HG03097 (cell line): ENCODE results near the gene COMMD6.
"Not testable (repeated sequence)": the region's sequence is repeated elsewhere in the genome, so short reads cannot be mapped to it uniquely, and the experiment has no call there.

Experiments
- ATAC-seq: cut with Tn5 transposase; IDR thresholded peaks from one replicate; pipeline ENCODE4 v1.9.1; 2021; ENCODE audit not compliant: unreplicated experiment, low FRiP score

COMMD6 gene

GRCh38 chr13:75537401-75538365 lies at the start of gene COMMD6:
COMMD6 (minus strand) TSS chr13:75537841; CDS start chr13:75537805, 36 bp downstream.
- peak; percentile 97 for ATAC-seq

GRCh38 chr13:75585153-75585552 lies 47.5 kb upstream of the COMMD6 start:
- ATAC-seq: no peak

- ATAC-seq: no peak
Measured at GRCh38 chr13:75583091-75583490, 45.5 kb upstream of the COMMD6 start.

- no peak for ATAC-seq
Measured at GRCh38 chr13:75581874-75582640, 44.4 kb upstream of the COMMD6 start.

DNA sequence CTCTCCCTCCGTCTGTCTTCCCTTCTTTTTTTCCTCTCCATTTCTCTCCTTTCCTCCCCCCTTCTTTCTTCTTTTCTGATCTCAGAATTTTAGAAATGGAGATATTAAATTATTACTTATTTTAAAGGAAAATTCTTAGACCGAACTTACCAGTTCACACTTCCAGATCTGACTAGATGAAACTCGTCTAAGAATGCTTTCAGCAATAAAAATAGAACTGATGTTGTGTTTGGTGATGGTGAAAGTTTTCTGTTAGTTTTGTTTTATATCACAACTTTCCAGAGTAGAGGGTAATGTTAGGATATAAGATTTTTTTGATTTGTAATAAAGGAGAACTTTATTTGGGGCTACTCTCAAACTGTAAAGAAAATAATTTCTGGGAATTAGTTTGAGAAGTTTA lies 41.9 kb upstream of the COMMD6 start:
- no peak for ATAC-seq

DNA sequence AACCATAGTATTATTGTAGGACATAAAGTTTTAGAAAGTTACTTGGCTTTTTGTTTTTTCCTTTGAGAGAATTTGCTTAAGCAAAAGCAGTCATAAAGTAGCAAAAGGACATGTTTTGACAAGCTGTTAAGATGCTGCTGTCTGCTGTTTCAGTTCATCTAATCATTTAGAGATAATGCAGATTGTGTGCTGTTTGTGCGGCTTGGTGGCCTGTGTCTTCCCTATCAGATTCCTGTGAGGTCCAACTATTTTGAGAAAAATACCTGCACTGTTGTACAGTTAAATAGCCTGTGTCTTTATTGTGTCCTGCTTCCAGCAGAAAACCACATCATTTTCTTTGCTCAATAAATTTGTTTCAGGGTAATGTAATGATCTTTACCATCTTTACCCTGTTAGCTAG lies 31.9 kb upstream of the COMMD6 start:
- ATAC-seq: no peak

DNA sequence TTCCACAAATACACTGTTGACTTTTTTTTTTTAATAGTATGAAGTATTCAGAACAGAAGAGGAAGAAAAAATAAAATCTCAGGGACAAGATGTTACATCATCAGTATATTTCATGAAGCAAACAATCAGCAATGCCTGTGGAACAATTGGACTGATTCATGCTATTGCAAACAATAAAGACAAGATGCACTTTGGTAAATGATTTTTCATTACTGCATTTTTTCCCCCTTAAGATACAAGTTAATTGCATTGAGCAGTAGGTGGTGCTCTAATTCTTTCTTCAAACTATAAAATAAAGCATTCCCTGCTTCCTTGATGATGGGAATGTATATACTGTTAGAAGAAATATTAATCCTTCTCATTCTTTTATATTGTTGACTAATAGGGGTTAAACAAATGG lies 29.0 kb upstream of the COMMD6 start:
- ATAC-seq: no peak

DNA sequence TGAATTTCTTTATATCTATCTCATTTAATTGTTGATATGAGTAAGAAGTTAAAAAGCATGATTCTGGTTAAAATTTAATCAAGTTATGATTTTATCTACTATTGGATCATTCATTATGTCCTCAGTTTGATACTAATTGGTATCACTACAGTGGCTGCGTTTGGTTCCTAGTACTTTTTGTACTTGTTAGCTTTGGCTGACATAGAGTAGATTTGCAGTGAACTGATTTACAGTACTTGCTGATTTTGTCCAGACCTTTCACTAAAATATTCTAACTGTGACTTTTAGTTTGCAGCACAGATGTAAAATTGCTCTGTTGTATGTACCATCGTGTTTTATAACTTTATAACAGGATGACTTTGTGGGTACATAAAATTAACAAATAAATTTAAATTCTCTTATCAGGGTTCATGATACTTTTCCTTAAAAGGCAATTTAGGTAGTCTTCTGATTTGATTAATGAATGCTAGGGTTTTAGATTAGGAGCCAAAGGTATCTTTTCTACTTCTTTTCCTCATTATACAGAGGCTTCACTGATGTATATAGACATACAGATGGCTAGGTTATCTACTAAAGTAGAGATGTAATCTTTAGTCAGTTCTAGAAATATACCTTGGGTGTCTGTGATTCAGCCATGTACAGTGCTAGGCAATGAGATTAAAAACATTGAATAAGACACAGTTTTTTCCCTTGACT lies 20.7 kb upstream of the COMMD6 start:
- ATAC-seq: no peak

GRCh38 chr13:75556961-75557360 lies 19.3 kb upstream of the COMMD6 start:
- ATAC-seq: no peak

GRCh38 chr13:75555836-75556235 lies 18.2 kb upstream of the COMMD6 start:
- ATAC-seq: no peak

DNA sequence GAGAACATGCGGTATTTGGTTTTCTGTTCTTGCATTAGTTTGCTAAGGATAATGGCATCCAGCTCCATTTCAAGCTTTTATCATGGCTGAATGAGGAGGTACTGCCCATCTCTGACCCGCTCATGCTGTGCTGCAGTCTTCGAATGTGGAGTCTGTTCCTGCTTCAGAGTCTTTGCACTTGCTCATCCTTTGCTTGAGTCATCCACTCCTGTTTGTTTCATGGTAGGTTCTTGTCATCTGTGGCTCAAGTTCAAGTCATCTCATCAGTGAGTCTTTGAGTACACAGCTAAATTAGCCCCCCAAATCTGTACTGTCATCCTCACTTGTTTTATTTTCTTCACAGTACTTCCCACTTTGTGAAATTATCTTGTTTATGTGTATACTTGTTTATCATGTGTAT lies 17.3 kb upstream of the COMMD6 start:
- no peak for ATAC-seq

DNA sequence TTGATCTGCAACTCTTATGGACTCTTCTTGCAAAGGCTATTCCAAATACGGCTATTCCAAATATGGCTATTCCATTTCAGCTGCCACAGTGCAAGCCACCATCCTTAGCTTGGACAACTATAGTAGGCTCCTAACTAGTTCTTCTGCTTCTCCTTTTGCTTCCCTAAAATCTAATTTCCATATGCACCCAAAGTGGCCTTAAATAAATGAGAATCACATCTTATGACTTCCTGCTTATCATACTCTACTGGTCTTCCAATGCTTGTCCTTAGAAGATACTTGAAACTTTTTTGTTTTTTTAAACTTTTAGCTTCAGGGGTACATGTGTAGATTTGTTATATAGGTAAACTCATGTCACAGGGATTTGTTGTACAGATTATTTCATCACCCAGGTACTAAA lies 16.8 kb upstream of the COMMD6 start:
- no peak for ATAC-seq

GRCh38 chr13:75550159-75550567 lies 12.5 kb upstream of the COMMD6 start:
- ATAC-seq: peak; percentile 1

DNA sequence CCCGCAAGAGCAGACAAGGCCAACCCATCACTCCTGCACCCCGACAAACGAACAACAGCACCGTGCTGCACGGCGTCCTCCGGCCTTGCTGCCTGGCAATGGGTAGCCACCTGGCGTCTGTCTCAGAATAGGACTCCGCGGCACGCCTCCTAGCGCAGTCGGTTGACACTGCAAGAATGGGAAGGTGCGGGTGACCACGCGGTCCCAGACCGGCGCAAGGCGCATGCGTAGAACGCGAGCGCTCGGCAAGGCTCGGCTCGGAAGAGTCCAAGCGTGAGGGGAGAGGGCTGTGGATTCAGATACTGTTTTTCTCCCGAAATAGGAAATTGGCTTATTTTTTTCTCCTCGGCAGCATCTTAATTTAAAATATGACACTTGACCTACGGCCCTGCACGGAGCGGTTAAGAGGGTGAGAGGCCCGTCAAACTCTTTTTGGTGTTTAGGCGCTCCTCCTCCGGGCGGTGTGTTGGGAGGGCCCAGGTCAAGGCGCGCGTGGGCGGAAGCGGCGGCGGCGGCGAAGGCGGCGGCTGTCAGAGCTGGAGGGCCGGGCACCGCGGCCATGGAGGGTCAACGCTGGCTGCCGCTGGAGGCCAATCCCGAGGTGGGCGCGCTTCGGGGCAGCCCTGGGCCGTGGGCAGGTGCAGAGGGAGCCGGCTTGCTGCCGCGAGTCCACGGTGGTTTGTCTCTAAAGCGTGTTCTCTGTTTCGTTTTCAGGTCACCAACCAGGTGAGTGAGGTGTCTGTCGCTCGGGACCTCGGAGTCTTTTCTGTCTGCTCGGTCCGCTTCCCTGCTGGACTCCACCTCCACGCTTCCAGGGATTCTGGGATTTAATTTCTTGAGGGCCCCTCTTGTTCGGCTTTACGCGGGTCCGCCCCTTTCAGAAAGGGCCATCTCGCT lies 11.9 kb upstream of the COMMD6 start, which contains the start of gene UCHL3:
Gene UCHL3, plus strand, starts transcription at position 530 of the 897 bp plus-strand sequence. Its CDS starts 30 bp downstream, at position 560.
- ATAC-seq: peak; percentile 94

DNA sequence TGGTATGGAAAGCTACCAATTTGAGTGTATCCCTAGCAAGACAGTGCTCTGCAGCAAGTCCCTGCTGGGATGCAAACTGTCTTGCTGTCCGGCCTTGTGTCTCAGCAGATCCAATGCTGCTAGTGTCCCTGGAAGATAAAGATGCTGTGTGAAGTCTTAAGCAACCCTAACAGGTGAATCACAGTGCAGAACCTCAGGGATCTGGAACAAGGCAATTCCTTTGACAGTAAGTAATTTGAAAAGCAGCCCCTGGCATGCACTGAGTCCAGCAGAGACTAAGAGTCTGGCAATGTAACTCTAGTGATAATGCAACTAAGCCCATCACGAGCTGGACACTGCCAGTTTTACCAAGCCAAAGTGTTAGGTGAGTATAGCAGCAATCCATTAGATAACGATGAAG lies 10.3 kb upstream of the COMMD6 start:
- no peak for ATAC-seq

DNA sequence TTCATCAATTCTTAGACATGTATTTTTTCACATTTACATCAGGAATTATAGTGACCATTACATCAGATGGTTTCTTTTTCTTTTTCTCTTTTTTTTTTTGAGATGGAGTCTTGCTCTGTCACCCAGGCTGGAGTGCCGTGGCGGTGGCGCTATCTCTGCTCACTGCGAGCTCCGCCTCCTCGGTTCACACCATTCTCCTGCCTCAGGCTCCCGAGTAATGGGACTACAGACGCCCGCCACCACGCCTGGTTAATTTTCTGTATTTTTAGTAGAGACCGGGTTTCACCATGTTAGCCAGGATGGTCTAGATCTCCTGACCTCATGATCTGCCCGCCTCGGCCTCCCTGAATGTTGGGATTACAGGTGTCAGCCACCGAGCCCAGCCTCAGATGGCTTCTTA lies 7.7 kb upstream of the COMMD6 start:
- ATAC-seq: not testable (repeated sequence)

DNA sequence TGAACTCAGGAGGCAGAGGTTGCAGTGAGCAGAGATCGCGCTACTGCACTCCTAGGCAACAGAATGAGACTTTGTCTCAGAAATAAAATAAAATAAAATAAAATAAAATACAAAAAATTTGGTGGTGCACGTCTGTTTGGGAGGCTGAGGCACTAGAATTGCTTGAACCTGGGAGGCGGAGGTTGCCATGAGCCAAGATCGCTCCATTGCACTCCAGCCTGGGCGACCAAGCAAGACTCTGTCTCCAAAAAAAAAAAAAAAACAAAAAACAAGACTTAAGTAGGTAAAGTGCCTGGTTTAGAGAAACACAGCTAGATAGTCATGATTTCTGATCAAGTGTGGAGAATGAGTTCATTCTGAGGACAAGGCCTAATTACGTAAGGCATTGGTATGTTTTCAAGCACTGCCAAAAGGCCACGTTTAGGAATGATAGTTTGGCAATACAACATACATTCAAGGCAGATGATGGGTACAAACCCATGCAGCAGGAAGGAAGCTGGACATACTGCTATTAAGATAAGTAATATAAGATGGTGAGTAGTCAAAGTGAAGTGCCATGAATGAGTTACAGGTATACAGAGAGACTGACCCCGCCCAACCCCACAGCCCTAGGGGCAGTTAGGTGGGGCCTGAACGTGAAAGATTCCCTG lies 7.2 kb upstream of the COMMD6 start:
- ATAC-seq: no peak

GRCh38 chr13:75541961-75542360 lies 4.3 kb upstream of the COMMD6 start:
- no peak for ATAC-seq

- no peak for ATAC-seq
Measured at GRCh38 chr13:75541287-75541686, 3.6 kb upstream of the COMMD6 start.
